H1 (cell line): ENCODE results near the gene AKT1S1. TPM values are rescaled to one million over a fixed set of nuclear protein-coding genes. Genes with fewer than 3 reads are reported as not detected.

Experiments used
- CHD1 ChIP-seq: IDR thresholded peaks from 2 replicates; pipeline ENCODE4 v1.6.1; 2012; ENCODE audit warnings: low read depth, low read length, improper control_type of control experiment
- CHD2 ChIP-seq: IDR thresholded peaks from 2 replicates; pipeline ENCODE4 v1.6.1; 2012; ENCODE audit warnings: low read length, improper control_type of control experiment
- NANOG ChIP-seq: IDR thresholded peaks from 2 replicates; pipeline ENCODE4 v1.6.1; 2011; ENCODE audit warnings: low read length, low read depth, mild to moderate bottlenecking, inconsistent platforms; ENCODE audit not compliant: insufficient read depth, poor library complexity, severe bottlenecking
- RAD21 ChIP-seq, 2 experiments: IDR thresholded peaks in 1 of 2; conservative IDR thresholded peaks in 1 of 2; 2 replicates each; pipeline ENCODE4 v1.6.1; 2011; ENCODE audit warnings: low read depth in 2 of 2, low read length in 2 of 2, improper control_type of control experiment in 1 of 2, inconsistent platforms in 1 of 2, mild to moderate bottlenecking in 1 of 2, moderate library complexity in 1 of 2
- ZNF274 ChIP-seq: IDR thresholded peaks from 2 replicates; pipeline ENCODE4 v1.7.0; 2012; ENCODE audit warnings: low read length, borderline replicate concordance; ENCODE audit errors: extremely low read depth
- polyA plus RNA-seq, 7 experiments: library from polyadenylated mRNA; depleted of rRNA in 3 of 7; stranded (reverse) in 5 of 7; unstranded in 2 of 7; fragments of >200 nt in 5 of 7; fragments of 200-250 nt in 2 of 7; gene quantifications; 1 replicate in 5 of 7; 2 replicates in 1 of 7; 4 replicates in 1 of 7; pipeline versions ENCODE4 v1.2.1 to v1.2.3, GENCODE V29; 2011 to 2013; ENCODE audit warnings: missing spikeins in 2 of 7, mixed read lengths in 2 of 7
- total RNA-seq: library from RNA; stranded (reverse); fragmentation: NEBNext Ultra II Directional; extraction: Animal tissue kit (Norgen Biotek cat#: 25700); gene quantifications from 2 replicates; pipeline ENCODE4 v1.2.1, GENCODE V29; 2021
- TF ChIP-seq, protein P1 (sequence below): IDR thresholded peaks from 2 replicates; pipeline ENCODE4 v1.6.1; 2011; ENCODE audit warnings: low read length, improper control_type of control experiment
- TF ChIP-seq, protein P2 (sequence below), 3 experiments: IDR thresholded peaks; 1 replicate in 2 of 3; 2 replicates in 1 of 3; pipeline versions ENCODE4 v1.5.1 to v1.6.1; 2011; ENCODE audit warnings: low read length in 3 of 3, mild to moderate bottlenecking in 3 of 3, inconsistent platforms in 2 of 3, low read depth in 1 of 3, moderate library complexity in 1 of 3; ENCODE audit not compliant: insufficient read depth in 1 of 3; ENCODE audit errors: control extremely low read depth in 1 of 3

Gene AKT1S1
- total and polyA plus RNA-seq, 2 of the 8 experiments (the other 6 are each of a cell fraction or from before 2014, with no cell fraction given): 40.7 to 45.9 TPM

DNA sequence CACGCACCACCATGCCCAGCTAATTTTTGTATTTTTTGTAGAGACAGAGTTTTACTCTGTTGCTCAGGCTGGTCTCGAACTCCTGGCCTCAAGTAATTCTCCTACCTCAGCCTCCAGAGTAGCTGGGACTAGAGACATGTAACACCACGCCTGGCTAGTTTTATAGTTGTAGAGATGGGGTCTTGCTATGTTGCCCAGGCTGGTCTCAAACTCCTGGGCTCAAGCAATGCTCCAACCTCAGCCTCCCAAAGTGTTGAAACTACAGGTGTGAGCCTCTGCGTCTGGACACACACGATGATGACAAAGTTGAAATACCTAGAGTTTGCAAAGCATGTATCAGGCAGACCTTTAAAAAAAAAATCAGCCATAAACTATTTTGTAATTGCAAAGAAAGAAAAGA lies 30.7 kb downstream of the AKT1S1 start (continued):
- TF ChIP-seq, protein P1, sequence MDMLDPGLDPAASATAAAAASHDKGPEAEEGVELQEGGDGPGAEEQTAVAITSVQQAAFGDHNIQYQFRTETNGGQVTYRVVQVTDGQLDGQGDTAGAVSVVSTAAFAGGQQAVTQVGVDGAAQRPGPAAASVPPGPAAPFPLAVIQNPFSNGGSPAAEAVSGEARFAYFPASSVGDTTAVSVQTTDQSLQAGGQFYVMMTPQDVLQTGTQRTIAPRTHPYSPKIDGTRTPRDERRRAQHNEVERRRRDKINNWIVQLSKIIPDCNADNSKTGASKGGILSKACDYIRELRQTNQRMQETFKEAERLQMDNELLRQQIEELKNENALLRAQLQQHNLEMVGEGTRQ: no peak
- TF ChIP-seq, protein P2, sequence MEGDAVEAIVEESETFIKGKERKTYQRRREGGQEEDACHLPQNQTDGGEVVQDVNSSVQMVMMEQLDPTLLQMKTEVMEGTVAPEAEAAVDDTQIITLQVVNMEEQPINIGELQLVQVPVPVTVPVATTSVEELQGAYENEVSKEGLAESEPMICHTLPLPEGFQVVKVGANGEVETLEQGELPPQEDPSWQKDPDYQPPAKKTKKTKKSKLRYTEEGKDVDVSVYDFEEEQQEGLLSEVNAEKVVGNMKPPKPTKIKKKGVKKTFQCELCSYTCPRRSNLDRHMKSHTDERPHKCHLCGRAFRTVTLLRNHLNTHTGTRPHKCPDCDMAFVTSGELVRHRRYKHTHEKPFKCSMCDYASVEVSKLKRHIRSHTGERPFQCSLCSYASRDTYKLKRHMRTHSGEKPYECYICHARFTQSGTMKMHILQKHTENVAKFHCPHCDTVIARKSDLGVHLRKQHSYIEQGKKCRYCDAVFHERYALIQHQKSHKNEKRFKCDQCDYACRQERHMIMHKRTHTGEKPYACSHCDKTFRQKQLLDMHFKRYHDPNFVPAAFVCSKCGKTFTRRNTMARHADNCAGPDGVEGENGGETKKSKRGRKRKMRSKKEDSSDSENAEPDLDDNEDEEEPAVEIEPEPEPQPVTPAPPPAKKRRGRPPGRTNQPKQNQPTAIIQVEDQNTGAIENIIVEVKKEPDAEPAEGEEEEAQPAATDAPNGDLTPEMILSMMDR (IDR thresholded peaks at IDR 0.05; ENCODE audit: control extremely low read depth in 1 of 3, insufficient read depth in 1 of 3, low read depth in 1 of 3, low read length in 3 of 3): no peak
- no peak for TF ChIP-seq RAD21 (IDR thresholded peaks at IDR 0.05 in 1 of 2, conservative IDR thresholded peaks at IDR 0.05 in 1 of 2; ENCODE audit: low read depth in 2 of 2, low read length in 2 of 2)
- TF ChIP-seq CHD1: no peak
- no peak for TF ChIP-seq ZNF274
- no peak for TF ChIP-seq CHD2
- TF ChIP-seq NANOG: no peak
